CD4-positive, alpha-beta T cell treated with Interleukin-10 for 1 hour (primary cell): Measurements from ENCODE around the gene GNPTAB.
A peak's percentile ranks its signal among the peaks of the same experiment; 100 is the strongest.

Experiments used
- DNase-seq: peaks from one replicate; pipeline ENCODE4 v3.0.0-alpha.2; 2020

The GNPTAB gene

DNA sequence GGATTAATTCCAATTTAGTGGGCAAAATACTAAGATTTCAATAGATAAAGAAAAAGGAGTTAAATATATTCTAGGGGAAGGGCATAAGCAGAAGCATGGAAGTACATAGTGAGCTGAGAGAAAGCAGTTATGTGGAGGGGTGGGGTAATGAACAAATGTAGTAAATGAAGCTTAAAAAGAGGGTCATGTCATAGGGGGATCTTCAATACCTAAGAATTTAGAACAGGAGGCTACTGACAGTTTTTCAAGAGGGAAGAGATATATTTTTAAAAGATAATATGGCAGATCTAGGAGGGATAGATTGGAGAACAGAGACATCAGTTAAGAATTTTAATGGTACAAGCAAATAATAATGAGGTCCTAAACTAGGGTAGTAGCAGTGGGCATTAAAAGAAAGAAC lies 100.9 kb downstream of the GNPTAB start:
- no peak for DNase-seq

DNA sequence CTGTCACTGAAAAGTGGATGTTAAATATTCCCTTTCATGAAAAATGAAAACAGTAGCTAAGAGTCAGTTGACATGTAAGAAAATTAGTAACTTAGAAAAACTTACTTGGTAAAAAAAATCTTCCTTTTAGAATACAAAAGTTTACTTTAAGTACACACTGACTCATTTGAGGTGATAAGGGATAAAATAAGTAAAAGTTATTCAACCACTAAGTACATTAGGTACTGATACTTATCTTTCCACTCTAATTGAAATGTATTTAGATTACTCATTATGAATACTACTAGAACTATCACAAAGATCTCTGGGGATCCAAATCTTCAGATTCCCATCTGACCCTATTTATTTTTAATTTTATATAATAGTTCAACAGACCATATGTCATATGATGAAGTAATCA lies 103.7 kb downstream of the GNPTAB start:
- no peak for DNase-seq

DNA sequence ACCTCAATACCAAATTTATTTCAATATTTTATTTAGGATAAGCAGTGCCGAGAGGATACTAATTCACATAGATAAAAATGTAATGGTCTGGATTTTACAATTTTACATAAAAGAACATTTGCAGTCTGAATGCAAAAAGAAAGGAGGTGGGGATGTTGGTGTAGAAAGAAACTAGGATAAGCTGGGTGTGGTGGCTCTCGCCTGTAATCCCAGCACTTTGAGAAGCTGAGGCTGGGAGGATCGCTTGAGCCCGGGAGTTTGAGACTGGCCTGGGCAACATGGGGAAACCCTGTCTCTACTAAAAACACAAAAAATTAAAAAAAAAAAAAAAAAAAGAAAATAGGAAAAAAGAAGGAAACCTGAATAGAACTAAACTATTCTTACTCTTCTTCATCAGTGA lies 108.4 kb downstream of the GNPTAB start:
- no peak for DNase-seq

DNA sequence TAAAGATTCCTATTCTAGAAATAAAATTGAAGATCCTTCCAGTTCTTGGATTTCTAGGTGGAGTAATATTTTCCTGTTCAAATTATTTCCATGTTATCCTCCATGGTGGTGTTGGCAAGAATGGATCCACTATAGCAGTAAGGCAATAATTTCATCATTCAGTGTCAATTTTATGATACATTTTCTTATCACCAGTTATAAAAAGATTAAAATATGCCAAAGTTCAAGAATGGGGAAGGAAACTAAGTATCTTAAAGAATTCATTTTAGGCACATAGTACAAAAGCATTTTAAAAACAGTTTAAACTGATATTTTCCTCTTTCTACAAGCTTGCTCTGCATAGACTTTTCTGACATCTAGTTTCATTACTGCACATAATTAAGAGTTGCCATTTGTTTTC lies 110.6 kb downstream of the GNPTAB start:
- no peak for DNase-seq

DNA sequence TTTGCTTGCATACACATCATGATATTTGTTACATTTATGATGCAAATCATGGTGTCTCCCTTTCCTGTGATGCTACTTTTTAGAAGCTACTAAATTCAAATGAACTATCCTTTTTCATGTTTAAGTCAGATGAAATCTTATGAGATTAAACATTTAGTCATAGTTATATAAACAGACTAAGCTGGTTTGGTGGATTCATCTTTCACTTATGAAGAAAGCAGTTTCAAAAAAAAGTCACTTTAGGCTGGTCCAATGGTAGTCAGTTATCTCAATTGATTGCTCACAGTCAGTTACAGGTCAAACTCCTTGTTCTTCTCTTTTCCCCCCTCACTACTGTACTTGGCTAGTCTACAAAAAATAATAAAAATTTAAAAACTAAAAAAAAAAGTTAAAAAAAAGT lies 111.2 kb downstream of the GNPTAB start:
- DNase-seq = no peak

DNA sequence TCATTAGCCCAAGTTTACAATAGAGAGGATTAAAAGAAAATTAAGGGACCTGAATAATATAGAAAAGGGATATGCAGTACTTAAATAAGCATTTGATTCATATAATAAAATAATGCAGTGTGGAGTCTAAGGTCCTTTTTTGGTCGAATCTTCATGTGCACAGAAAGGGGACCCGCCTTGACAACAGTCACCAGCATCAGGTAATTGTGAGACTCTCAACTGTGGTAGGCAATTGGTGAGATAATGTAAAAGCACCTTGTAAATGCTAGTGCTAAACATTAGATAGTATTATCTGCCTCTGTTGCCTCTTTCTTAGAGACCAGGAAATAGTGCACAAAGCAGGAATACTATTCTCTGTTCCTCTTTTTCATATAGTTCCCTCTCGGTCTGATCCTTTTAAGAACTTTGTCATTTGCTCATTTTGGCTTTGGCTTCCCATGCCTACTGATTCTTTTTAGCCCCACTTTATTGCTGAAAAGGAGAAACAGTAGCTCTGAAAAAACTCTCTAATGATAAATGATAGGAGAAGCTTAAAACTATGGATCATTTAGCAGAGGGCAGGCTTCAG lies 115.8 kb downstream of the GNPTAB start:
- DNase-seq = no peak

DNA sequence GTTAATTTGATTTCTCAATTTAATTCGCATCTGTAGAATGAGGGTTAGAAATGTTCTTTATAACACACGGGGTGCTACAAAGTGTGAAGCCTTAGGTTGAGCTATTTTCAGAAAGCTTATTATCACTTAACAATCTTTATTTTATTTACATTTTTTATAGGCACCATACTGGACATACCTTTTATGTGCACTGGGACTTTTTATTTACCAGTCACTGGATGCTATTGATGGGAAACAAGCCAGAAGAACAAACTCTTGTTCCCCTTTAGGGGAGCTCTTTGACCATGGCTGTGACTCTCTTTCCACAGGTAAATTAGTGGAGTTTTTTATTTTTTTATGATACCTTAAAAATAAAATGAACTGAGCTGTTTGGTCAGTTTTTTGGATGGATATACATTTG lies 116.8 kb downstream of the GNPTAB start:
- no peak for DNase-seq

DNA sequence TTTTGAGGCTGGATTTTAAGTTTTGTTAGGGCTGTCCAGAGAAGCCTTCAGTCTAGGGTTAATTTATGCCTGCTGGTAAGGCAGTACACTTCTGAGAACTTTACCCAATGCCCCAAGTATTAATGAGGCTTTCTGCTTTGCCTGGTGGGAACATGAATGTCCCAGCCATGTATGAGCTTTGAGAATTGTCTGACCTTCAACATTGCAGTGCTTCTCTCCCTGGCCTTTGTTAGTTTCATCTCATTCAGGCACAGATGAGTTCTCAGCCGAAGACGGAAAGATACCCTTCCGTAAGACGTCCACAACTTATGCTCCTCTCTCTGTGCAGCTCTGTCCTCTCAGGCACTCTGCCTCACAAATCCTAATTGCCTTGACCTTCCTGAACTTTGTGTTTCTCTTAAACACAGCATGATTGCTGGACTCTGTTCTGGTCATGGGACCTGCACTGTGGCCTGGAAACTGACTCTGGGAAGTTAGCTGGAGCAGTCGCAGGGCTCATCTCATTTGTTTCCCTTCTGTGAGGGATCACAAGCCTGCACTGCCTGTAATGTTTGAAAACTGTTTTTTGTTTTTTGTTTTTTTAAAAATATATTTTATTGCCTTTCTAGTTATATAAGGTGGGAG lies 117.6 kb downstream of the GNPTAB start:
- DNase-seq = no peak

DNA sequence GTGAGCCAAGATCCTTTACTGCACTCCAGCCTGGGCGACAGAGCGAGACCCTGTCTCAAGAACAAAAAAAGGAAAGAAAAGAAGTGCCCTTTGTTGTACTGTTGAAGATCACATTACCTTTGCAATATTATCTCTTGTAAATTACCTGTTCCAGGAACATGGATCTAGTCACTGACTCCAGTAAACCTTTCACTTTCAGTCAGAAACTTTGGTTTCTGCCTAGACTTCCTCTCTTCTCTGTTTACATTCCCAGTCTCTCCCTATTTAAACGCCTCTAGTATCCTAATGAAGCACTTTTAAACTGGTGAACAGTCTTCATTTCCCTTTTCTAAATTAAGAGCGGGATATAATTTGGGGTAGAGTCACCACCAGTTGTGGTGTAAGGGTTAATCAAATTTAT lies 120.5 kb downstream of the GNPTAB start:
- no peak for DNase-seq

DNA sequence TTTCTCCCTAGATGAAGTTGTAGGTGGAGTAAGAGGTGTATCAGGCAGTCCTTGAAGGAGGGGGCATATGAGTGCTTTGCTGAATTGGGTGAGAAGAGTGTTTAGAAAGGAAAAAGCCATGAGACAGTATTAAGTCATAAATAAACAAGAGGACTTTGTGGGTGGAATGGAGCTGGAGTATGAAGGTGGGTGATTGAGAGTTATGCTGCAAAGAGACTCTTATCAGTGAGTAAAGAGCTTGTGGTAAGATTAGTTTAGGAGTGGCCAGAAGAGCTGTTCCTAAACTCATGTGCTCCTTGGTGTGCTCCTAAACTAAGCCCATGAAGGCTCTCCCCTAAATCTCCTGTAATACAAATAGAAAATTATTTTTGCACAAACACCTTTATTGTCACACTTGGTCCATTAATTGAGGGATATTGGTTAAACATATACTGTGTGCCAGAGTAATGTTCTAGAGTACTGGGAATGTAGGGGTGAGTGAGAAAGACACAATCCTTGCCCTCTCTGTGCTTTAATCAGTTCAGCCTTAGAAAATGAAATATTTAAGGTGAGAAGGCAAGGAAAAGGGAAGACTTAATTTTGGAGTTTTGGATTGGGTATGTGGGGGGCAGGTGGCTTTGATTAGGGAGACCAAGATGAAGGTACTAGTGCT lies 123.5 kb downstream of the GNPTAB start:
- no peak for DNase-seq

DNA sequence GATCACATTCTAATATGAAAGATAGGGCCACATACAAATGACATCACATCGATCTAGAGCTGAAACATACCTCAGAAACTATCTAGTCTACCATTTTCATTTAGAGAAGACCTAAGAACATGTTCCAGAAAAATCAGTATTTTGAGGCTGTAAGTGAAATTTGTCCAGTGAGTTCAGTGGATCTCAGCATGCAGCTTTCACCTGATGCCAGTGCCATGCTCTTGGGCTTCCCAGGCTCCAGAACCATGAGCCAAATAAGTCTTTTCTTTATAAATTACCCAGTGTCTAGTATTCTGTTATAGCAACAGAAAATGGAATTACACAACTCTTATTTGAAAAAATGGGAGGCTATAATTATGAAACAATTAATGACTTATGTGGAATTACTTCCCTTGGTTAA lies 124.4 kb downstream of the GNPTAB start:
- DNase-seq = no peak

DNA sequence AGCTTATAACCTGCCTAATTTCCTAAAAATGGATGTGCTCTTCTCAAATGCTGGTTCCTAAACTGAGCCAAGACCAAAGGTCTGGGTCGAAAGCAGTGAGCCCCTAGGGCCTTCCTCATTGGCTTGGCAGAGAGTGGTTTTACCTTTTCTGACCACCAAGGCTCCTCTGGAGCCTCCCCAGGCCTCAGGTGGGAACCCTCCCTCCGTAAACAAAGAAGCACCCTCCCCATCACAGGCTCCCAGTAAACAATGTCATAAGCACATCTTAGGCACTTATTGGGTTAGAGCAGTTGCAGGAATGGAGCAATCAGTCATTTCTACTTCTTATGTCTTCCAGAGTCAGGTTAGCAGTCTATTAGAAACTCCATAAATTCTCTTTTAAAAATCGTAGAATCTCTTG lies 127.3 kb downstream of the GNPTAB start:
- DNase-seq = no peak

DNA sequence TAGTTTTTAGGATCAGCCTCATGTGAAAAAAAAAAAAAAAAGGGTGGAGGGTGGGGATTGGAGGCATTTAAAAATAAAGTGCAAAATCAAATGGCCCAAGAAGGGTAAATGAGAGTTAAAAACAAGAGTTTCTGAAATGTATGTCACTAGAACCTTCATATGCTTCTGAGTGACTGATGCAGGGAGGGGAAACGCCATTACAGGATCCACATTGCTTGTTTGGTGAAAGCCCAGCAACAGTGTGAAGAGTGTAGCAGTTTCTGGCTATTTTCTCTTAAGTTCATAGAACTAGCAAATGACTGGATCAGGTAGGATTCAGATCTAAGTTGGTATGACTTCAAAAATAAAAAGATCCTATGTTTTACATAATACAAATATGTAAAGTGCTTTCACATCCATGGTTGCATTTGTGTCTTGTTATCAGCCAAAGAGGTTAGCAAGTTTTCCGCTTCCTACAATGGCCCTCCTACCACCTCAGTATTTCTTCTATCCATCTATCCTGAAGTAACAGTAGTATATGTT lies 130.4 kb downstream of the GNPTAB start:
- no peak for DNase-seq

DNA sequence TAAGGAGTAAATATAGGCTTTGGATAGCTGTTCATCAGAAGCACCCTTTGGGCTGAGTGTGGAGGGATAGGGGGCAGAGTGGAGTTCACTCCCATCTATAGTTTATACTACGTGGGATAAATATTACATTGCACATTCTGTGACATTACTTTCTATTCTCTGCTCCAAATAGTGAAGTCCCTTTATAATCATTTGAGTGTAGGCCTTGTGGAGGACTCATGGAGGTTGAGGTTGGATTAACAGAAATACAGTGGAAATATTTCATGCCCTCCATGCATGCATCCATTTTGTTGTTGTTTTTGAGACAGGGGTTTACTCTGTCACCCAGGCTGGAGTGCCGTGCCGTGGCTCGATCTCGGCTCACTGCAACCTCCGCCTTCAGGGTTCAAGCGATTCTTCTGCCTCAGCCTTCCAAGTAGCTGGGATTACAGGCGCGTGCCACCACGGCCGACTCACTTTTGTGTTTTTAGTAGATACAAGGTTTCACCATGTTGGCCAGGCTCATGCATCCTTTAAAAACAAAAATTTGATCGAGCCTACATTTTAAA lies 131.9 kb downstream of the GNPTAB start:
- DNase-seq = peak; percentile 7

DNA sequence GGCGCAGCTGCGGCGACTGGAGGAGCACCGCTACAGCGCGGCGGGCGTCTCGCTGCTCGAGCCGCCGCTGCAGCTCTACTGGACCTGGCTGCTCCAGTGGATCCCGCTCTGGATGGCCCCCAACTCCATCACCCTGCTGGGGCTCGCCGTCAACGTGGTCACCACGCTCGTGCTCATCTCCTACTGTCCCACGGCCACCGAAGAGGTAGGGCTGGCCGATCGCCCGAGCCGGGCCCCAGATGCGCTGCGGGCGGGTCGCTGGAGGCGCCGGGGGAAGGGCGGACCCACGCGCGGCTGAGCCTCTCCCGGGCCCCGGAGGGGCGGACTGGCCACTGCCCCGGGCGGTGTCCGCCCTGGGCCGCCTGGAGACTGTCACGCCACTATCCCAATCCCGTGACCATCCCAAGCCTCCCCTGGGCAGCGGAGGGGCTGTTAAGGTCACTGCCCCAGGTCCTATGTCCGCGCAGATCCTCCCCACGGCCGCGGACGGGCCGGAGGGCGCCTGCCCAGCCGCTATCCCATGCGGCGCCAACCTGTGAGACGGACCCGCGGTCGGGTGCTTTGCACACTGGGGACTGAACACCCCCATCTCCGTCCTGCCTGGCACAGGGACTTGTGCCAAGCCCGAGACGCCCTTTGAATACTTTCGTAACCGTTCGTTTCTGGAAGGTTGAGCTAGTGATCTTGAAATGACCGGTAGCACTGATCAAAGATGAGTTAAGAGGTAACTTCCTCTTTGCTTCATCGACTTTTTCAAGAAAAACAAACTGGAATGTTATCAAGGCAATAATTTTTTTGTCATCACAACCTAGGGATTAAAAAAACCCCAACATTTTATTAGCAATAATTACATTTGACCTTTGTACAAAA lies 132.6 kb downstream of the GNPTAB start:
- peak; percentile 5 for DNase-seq

DNA sequence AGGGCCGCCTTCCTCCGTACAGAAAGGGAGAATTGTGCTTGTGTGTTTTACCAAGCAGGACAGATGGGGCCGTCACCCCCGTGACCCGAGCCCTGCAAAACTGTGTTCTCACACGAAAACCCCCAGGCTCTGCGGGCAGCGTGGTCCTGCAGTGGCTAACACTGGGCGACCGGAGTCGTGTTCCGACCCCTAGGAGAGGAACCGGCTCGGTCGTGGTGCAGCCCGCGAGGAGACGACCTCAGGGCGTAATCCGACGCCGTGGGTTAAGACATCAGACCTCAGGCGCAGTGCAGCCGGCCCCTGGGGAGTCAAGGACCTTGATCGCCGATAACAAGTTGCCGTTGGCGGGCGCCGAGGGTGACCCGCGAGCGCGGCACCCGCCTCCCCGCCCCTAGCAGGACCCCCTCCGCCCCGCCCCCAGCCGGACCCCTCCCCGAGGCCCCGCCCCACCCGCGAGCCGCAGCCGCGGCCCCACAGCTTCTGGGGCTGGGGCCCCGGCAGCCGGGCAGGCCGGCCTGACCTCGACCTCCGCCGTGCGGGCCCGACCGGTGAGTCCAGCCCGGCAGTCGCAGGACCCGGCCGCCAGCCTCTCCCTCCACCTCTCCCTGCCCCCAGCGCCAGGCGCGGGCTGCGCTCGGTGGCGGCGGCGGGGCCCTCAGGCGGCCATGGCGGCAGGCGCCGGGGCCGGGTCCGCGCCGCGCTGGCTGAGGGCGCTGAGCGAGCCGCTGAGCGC lies 133.4 kb downstream of the GNPTAB start, which contains the start of gene CHPT1:
Gene CHPT1, plus strand, starts transcription at position 444 of the 733 bp plus-strand sequence. Its CDS starts 222 bp downstream, at position 666.
- DNase-seq = peak; percentile 69

DNA sequence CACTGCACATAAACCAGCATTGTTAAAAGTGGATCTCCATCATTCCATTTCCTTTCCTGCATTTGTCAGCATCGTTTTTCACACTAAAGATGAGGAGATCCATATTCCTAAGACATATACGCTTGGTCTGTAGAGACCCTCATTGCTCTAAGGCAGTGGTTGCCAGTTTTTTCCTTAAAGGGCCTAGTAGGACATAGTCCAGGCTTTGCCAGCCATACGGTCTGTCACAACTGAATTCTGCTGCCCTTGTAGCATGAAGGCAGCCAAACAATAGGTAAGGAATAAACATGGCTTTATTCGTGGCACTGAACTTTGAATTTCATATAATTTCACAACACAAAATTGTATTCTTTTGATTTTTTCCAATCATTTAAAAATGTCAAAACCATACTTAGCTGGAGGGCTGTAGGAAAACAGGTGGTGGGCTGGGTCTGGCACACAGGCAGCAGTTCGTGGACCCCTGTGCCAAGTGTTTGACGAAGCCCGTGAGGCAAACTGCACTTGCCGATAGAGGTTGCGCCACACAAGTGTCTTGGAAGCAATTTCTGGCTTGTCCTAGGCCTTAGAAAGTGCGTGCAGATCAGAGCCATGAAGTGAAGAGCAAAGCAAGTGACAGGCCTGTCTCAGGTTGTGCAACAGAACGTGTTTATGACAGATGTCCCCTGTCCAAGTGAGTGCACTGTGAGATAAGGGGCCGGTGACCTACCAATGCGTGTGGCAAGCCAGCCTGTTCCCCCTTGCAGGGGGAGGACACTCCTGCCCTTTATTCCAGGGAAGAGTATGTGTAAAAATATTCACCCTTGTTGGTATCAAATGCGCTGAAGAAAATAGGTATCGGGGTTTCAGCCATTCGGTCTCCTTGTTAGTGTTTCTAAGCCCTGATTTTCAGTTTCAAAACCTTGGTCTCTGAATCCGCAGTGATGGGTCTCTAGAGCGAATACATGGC lies 134.2 kb downstream of the GNPTAB start:
- peak; percentile 4 for DNase-seq

DNA sequence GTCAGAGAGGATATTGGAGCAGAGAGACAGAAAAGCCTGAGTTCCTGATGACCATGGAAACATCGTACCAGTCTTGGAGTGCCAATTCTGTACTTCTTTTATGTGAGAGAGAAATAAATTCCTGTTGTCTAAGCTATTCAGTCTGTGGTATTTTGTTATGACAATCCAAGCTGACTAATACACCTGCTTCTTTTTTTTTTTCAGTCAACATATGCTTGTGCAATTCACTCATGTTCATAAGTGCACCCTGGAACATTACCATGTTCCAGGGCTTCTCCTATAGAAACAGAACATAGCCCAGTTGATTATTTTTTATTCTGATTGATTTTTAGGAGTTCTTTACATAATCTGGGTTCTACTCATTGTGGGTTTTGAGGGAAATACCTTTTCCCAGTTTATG lies 135.1 kb downstream of the GNPTAB start:
- no peak for DNase-seq
